GM12872 (cell line): ENCODE measurements around the gene WIZ.

Source experiments
- TF ChIP-seq, protein P1 (sequence below): IDR thresholded peaks from 3 replicates; pipeline ENCODE4 v1.5.1; 2011; ENCODE audit warnings: low read depth, mild to moderate bottlenecking, low read length, moderate library complexity; ENCODE audit not compliant: insufficient read depth

Gene WIZ

DNA sequence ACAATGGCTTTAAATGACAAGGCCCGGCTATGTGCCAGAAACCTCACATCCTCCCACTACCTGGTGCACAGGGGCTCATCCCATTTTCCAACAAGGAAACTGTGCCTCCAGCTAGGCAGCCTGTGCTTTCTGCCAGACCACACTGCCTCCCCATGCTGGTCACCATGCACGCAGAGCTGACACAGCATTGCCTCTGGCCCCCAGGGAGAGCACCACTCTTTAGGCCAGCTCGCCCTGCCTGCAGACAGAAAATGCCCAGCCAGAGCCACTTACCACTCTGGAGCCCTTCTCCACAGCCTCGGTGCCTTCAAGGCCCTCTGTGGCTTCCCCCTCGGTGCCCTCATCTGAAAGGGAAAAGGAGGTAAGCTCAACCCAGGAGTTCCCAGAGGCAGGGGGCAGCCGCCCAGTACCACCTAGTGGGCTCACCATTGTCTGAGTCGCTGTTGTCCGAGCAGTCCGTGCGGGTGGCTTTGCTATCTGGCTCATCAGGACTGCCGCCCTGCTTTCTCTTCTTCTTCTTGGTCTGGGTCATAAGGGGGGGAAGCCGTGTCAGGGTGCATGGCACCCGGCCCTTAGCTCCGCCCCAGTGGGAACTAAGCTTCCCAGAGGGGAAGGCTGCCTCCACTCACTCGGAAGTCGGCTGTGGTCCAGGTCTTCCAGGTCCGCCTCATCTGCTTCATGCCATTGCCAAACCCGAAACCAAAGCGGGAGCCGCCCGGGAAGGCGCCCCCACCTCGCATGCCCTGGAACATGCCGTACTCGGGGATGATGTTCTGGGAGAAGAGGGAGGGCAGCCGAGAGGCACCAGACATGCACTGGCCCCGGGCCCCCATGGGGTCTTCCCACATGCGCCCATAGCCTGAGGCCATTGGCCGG, 49.0 kb downstream of the WIZ start:
- TF ChIP-seq, protein P1, sequence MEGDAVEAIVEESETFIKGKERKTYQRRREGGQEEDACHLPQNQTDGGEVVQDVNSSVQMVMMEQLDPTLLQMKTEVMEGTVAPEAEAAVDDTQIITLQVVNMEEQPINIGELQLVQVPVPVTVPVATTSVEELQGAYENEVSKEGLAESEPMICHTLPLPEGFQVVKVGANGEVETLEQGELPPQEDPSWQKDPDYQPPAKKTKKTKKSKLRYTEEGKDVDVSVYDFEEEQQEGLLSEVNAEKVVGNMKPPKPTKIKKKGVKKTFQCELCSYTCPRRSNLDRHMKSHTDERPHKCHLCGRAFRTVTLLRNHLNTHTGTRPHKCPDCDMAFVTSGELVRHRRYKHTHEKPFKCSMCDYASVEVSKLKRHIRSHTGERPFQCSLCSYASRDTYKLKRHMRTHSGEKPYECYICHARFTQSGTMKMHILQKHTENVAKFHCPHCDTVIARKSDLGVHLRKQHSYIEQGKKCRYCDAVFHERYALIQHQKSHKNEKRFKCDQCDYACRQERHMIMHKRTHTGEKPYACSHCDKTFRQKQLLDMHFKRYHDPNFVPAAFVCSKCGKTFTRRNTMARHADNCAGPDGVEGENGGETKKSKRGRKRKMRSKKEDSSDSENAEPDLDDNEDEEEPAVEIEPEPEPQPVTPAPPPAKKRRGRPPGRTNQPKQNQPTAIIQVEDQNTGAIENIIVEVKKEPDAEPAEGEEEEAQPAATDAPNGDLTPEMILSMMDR = no peak

DNA sequence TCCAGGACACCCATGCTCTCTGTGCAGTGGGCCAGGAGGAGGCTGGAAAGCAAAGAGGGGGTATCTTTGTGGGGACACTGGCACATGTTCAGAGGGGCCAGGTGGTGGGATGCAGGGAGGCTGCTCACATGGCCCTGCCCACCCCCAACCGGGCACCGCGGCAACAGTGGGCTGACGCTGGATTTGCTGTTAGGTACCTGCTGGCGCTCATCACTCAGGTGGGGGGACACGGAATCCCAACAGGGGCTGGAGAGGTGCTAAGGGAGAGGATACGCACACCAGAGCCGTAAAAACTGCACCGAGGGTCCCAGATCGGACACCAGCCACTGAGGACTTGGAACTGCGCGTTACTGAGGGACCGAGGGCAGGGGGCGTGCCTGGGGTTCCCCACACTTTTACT, 50.1 kb downstream of the WIZ start:
- TF ChIP-seq, protein P1 = no peak

DNA sequence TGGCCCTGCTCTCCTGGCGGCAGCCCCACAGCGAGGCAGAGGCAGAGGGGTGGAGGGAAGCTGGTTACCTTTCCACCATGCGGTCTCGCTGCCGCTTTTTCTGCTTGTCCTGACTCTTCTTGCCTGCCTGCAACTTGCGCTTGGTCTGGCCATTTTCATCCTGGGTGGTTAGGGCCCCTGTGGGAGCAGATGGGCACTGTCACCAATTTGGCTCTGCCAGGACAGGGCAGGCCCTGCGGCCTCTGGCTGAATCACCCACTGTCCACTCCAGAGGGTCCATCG, 50.6 kb downstream of the WIZ start:
- TF ChIP-seq, protein P1 = no peak

DNA sequence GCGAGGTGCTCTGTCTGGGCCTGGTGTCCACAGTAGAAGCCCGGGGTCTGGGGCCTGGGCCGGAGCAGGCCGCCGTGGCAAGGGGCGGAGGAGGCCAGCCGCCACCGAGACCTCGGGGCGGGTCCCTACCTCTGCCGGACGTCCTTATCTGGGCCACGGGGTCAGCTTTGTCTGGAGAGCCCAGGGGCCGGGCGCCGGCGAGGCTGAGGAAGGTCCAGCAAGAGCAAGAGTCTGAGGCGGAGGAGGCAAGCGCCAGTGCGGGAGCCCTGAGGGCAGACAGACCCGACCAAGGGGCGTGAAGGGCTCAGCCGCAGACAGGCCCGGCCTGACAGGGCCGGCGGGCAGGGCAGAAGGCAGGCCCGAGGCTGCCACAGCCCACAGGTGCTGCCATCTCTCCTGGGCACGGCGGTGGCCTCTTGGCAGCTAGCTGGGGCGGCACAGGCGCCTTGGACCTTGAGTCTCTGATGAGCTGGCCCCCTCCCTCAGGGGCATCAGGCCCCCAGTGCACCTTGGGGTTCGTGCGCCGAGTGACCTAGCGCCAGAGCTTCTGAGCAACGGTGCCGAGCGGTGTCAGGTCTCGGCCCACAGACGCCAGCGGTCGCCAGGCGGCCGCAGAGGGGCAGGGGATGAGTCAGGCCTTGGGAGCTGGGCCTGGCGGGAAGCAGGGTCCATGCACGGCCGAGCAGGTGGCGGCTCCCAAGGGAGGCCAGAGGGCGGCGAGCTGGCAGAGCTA, 51.1 kb downstream of the WIZ start:
- TF ChIP-seq, protein P1 = no peak

DNA sequence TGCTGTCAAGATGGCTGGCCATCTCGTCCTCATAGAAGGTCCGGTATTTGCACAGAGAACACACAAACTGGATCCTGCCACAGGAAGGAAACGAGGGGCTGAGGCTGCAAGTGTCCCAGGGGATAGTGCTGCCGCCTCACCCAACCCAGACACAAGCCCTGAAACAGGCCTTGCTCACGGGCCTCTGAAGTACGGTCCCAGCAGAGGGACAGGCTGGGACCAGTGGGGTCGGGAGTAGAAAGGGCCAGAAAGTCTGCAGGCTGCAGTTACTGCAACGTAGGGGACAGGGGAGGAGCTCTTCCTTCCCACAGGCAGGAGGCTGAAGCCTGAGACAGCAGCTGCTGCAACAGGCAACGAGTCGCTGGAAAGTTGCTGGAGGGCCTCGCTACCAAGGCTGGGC, 52.0 kb downstream of the WIZ start:
- TF ChIP-seq, protein P1 = no peak

DNA sequence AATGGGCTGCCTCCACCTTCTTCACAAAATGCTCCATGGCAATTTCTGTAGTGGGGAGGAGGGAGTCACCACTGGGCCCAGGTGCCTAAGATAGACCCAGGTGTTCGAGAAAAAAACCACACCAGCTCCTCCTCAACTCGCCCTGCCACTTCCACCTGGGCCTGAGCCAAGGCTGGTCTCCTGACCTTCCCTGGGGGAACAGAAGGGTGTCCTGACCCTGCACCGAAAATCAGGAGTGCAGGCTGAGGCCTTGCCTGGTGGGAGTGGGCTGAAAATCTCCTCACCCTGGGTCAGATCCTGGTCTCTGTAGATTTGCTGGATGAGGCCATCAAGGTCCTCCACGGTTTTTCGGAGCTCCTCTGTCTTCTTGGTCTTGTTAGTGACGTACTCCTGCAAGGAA, 52.5 kb downstream of the WIZ start:
- TF ChIP-seq, protein P1 = no peak

DNA sequence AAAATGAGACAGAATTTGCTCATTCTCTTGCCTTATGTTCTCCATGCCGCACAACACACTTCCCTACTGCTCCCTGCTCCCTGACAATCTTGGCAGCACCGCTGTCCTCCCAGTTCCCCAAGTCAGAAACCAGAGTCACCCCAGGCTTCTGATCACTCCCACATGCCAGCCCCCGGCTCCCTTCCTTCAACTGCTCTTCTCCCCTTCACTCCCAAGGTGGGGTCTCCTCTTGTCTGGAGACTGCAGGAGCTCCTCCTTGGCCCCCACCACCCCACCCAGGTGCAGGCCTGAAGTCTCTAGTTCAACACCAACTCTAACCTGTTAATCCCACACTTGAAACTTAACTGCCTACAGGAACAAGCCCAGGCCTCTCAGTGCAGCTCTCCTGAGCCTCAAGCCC, 53.3 kb downstream of the WIZ start:
- TF ChIP-seq, protein P1 = no peak
